Right ventricle myocardium inferior (tissue), 1 donor: ENCODE results near the gene RBX1. TPM values are rescaled to one million over a fixed set of nuclear protein-coding genes. Genes with fewer than 3 reads are reported as not detected.
A peak's percentile ranks its signal among the peaks of the same experiment; 100 is the strongest.

Experiments used
- ATAC-seq: fragments of 200-7000 bp; cut with Tn5 transposase; one replicate; pipeline ENCODE4 v1.9.1; 2020; ENCODE audit warnings: mild to moderate bottlenecking, moderate library complexity
- DNase-seq: peaks from one replicate; pipeline ENCODE4 v3.0.0; 2021; ENCODE audit errors: missing footprints
- intact Hi-C: fragments of 100-400 bp; cut with DNase I; formaldehyde crosslinking; loops from one replicate; pipeline ENCODE4 v1.11.0; 2022
- total RNA-seq: library from RNA; stranded (reverse); fragmentation: NEBNext Ultra II Directional; extraction: Animal tissue kit (Norgen Biotek cat#: 25700); gene quantifications from one replicate; pipeline ENCODE4 v1.2.1, GENCODE V29; 2021
- donor health status: DM: no; HTN: yes; CAD: no; lungs with severe emphysema.

The RBX1 gene
- total RNA-seq, 1 donor from 2014 or later, result 74.1 TPM

GRCh38 chr22:41003976-41004375, 52.8 kb downstream of the RBX1 start:
- DNase-seq, result no peak

DNA sequence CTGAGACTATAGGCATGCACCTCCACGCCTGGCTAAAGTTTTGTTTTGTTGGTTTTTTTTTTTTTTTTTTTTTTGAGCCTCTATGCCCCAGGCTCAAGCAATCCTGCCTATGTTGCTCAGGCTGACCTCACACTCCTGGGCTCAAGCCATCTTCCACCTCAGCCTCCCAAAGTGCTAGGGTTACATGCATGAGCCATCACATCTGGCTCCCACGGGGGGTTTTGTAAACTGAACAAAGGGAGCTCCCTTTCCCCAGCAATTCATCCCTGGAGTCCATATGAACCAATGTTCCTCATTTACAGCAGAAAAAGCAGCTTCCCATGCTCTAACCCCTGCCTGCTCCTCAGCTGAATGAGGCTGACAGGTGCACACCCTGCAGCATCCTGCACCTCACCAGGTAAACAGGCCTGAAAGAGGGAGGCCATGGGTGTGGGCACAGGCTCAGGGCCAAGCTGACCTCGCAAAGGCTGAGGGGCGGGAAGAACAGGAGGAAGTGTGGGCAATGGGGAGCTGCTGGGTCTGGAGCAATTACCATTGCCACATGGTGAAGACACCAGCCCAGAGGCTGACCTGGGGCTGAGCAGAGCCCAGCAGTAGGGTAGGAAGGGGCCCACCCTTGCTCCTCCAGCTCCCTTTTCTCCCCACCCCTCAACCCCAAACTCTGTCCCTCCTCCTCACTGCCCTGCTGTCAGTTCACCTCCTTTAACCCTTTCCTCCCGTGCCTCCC, 58.2 kb downstream of the RBX1 start:
- DNase-seq, result no peak
- intact Hi-C loops, result no loop called here
- ATAC-seq, result no peak

More at GRCh38 chr22:41003976-41004375, 52.8 kb downstream of the RBX1 start:
- ATAC-seq, result no peak
- intact Hi-C loops, result no loop called here

- intact Hi-C loops, result no loop called here
- no peak for ATAC-seq
- no peak for DNase-seq
Measured at GRCh38 chr22:41015003-41015402, 63.8 kb downstream of the RBX1 start.

- no peak for ATAC-seq
- intact Hi-C loops, result no loop called here
Measured at GRCh38 chr22:41021061-41021612, 70.0 kb downstream of the RBX1 start.

GRCh38 chr22:41021613-41022454, 70.7 kb downstream of the RBX1 start:
- DNase-seq (peak; percentile 92), ATAC-seq (peak; percentile 82)
- intact Hi-C loops, result loop anchor here (1.0 kb wide), 2 partner anchors 69 to 71 kb away; partner anchors contain the start of gene RBX1

More at GRCh38 chr22:41021061-41021612, 70.0 kb downstream of the RBX1 start:
- DNase-seq, result no peak

- ATAC-seq (peak; percentile 95), DNase-seq (peak; percentile 98)
- intact Hi-C loops, result loop anchor here (1.0 kb wide), 2 partner anchors 69 to 71 kb away; partner anchors contain the start of gene RBX1
Measured at GRCh38 chr22:41022470-41023298, 71.5 kb downstream of the RBX1 start.

Other genes starting within 250 kb of the RBX1 start
- 3.1 TPM for gene SLC25A17, start 132.0 kb upstream of the RBX1 start, total RNA-seq
- 197 TPM for gene ST13, start 94.7 kb upstream of the RBX1 start, total RNA-seq
- gene XPNPEP3, start 94.2 kb upstream of the RBX1 start, total RNA-seq, result 23.7 TPM
- gene DNAJB7, start 89.3 kb upstream of the RBX1 start, total RNA-seq, result not detected
- 27.8 TPM for gene EP300, start 141.2 kb downstream of the RBX1 start, total RNA-seq